Cardiac fibroblast (primary cell): ENCODE data around the gene PROZ.
"Not testable (repeated sequence)": the region's sequence is repeated elsewhere in the genome, so short reads cannot be mapped to it uniquely, and the experiment has no call there.

Experiments used
- DNase-seq, 2 donors: peaks; one replicate each; pipeline versions ENCODE4 v3.0.0 to v3.0.0-alpha.2; 2010; ENCODE audit warnings: low read depth in 2 of 2
- H3K4me3 ChIP-seq, 2 donors: replicated peaks in 1 of 2; 1 replicate in 1 of 2; 2 replicates in 1 of 2; pipeline ENCODE4 v1.5.1; 2011; ENCODE audit warnings: low read depth in 2 of 2, low read length in 2 of 2, mild to moderate bottlenecking in 2 of 2, moderate library complexity in 1 of 2
- CTCF ChIP-seq: IDR thresholded peaks from one replicate; pipeline ENCODE4 v1.5.1; 2011; ENCODE audit warnings: low read depth, mild to moderate bottlenecking, low read length, inconsistent platforms

The PROZ gene

GRCh38 chr13:113160983-113161382 lies 2.5 kb downstream of the PROZ start:
- no peak for DNase-seq

GRCh38 chr13:113161433-113161832 lies 3.0 kb downstream of the PROZ start:
- no peak overlapping the region for H3K4me3 ChIP-seq
- no peak for TF ChIP-seq CTCF
- DNase-seq, result no peak

More at GRCh38 chr13:113160983-113161382, 2.5 kb downstream of the PROZ start:
- no peak overlapping the region for H3K4me3 ChIP-seq
- no peak for TF ChIP-seq CTCF

- not testable (repeated sequence) for DNase-seq, H3K4me3 ChIP-seq
Measured at GRCh38 chr13:113161975-113162374, 3.5 kb downstream of the PROZ start.

- no peak overlapping the region for H3K4me3 ChIP-seq
- TF ChIP-seq CTCF, result no peak
- DNase-seq, result no peak
Measured at GRCh38 chr13:113162783-113163685, 4.6 kb downstream of the PROZ start.

GRCh38 chr13:113164492-113164891 lies 6.0 kb downstream of the PROZ start:
- no peak for DNase-seq
- H3K4me3 ChIP-seq, result no peak overlapping the region
- no peak for TF ChIP-seq CTCF

- no peak for TF ChIP-seq CTCF
Measured at GRCh38 chr13:113166266-113166665, 7.8 kb downstream of the PROZ start.

GRCh38 chr13:113166681-113167080 lies 8.2 kb downstream of the PROZ start:
- no peak for TF ChIP-seq CTCF
- H3K4me3 ChIP-seq, result no peak overlapping the region
- no peak for DNase-seq

More at GRCh38 chr13:113166266-113166665, 7.8 kb downstream of the PROZ start:
- no peak for DNase-seq
- H3K4me3 ChIP-seq, result no peak overlapping the region
